AG09319 (cell line): Measurements from ENCODE around the gene TIMM10.
A peak's percentile ranks its signal among the peaks of the same experiment; 100 is the strongest.

Experiments used
- DNase-seq: peaks from one replicate; pipeline ENCODE4 v3.0.0-alpha.2; 2010; ENCODE audit warnings: low read depth; ENCODE audit errors: extremely low read depth
- TF ChIP-seq, protein P1 (sequence below): IDR thresholded peaks from 2 replicates; pipeline ENCODE4 v1.5.1; 2011; ENCODE audit warnings: low read depth, mild to moderate bottlenecking, inconsistent platforms, low read length, moderate library complexity

The TIMM10 gene, protein sequence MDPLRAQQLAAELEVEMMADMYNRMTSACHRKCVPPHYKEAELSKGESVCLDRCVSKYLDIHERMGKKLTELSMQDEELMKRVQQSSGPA

DNA sequence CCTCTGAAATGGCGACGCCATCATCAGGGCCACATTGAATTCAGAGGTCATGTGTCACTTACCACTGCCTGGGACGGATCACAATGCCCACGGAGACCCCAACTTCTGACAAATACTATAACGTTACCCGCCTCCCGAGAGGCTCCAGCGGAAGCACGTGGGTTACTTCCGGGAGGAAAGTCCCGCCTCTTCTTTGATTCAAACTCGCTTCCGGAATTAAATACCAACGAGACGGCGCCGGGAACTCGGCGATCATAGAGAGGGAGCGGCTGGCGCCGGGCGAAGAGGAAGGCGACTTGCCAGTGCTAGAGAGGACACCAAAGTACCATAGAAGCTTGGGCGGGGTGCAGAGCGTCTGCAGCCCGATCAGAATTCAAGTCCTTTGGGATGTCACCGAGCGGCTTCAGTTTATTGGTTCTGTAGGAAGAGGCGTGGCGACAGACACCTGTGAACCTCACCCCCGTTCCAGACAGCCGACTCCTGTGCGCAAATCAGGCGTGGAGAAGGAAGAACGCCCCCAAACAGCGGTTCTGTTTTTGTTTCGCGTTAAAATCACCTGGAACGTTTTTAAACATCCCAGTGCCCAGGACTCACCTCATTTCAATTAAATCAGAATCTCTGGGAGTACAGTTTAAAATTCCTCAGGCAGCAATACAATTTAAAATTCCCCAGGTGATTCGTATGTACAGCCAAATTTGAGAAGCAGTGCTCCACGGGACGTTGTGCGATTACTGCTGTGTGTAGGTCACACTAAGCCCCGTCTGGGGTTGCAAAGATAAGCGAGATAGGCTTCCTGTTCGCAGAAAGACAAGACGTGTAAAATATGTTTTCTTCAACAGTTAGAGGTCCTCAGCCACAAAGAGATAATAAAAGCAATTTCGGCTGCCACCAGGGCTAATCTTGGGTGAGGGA, at the start of gene TIMM10:
TSS of gene TIMM10 (minus strand) at position 159 of the 912 bp plus-strand sequence. CDS start 565 bp downstream, outside the sequence.
- peak; percentile 86 for DNase-seq
- TF ChIP-seq, protein P1, sequence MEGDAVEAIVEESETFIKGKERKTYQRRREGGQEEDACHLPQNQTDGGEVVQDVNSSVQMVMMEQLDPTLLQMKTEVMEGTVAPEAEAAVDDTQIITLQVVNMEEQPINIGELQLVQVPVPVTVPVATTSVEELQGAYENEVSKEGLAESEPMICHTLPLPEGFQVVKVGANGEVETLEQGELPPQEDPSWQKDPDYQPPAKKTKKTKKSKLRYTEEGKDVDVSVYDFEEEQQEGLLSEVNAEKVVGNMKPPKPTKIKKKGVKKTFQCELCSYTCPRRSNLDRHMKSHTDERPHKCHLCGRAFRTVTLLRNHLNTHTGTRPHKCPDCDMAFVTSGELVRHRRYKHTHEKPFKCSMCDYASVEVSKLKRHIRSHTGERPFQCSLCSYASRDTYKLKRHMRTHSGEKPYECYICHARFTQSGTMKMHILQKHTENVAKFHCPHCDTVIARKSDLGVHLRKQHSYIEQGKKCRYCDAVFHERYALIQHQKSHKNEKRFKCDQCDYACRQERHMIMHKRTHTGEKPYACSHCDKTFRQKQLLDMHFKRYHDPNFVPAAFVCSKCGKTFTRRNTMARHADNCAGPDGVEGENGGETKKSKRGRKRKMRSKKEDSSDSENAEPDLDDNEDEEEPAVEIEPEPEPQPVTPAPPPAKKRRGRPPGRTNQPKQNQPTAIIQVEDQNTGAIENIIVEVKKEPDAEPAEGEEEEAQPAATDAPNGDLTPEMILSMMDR: no peak

DNA sequence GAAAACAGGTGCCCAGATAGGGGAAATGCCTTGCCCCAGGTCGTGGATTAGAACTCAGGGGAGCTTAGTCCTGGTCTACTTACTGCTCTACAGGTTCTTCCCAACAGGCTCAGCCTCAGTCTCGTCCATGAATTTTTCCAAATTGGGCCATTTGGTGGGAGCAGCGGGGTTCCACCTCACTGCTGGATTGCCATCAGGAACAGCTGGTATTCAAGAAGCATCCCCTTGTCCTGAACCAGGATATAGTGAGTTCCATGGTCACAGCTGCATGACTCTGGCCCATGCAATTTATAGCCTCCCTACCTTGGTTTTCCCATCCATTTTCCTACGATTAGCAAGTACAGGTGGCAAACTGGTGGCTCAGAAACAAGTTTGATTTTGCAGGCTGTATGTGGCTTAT, 43.5 kb upstream of the TIMM10 start:
- DNase-seq: no peak
- TF ChIP-seq, protein P1: no peak

DNA sequence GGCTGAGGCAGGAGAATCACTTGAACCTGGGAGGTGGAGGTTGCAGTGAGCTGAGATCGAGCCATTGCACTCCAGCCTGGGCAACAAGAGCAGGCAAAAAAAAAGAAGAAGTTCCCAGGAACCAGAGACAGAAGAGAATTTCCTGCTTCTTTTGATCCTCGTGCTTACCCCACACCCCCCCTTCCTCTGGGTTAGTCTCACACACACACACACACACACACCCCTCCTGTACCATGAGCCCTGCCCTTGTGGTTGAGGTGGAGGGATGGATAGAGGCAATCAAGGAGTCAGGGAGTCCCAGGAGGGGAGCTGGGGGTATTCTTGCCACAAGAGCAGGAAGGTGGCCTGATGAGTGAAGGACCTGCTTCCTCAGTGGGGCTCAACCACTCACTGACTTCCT, 41.1 kb upstream of the TIMM10 start:
- no peak for DNase-seq
- TF ChIP-seq, protein P1: no peak

DNA sequence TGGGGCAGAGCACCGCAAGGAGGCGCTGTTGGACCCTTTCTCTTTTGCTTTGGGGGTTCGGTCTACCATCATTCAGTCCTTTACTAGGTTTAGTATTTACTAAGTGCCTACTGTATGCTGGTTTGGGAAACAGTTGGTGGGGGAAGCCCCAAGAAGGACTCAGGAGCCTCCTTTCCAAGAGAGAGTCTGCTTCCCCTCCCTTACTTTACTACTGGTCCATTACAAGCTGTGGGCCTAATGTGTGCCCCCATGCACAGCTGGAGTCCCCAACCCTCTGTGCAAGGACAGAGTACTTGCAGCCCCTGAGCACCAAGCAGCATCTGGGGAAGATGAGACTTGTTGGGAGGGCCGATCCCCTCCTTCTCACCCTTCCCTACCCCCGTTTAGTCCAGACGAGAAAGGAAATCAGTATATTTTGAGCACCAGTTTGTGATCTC, 37.8 kb upstream of the TIMM10 start:
- DNase-seq: peak; percentile 47

DNA sequence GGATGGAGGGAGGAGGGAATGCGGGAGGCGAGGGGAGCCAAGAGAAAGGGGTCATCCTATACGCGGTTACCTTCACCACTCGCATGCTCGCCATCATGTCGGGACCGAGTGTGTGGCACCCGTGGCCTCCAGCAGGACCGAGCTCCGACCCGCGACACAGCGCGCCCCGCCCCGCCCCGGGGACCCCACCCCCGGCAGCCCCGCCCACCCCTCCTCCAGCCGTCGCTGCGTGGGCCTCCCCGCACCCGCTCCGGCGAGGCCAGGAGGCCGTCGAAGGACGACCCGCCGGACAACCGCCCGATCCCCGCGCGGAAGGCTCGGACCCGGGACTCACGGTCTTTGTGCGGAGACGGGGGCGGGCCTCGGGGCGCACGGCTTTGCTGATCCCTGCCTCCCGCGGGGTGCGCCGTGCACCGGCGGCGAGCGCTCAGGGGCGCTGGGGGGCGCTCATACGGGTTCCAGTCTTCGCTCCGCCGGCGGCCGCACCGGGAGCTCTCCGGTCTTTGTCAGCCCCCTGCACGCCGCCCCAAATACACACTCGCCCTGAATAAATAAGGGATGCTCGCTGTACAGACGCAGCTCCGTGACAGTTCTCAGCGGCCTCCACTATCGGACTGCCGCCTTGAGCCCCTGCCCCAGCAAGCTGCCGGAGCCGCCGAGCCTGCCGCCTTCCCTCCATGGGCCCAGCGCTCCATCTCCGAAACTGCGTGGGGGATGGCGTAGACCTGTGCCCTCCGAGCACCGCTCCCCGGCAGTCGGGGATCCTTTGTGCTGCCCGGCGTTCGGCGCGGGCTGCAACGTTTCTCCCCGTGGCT, 37.2 kb upstream of the TIMM10 start, which contains the start of gene UBE2L6:
TSS of gene UBE2L6 (minus strand) at position 158 of the 815 bp plus-strand sequence. CDS start at position 97, 61 bp downstream.
- TF ChIP-seq, protein P1: no peak; the same call in 1 of the 2 replicates

More for the DNA sequence above, 37.8 kb upstream of the TIMM10 start:
- TF ChIP-seq, protein P1: peak; percentile 97

DNA sequence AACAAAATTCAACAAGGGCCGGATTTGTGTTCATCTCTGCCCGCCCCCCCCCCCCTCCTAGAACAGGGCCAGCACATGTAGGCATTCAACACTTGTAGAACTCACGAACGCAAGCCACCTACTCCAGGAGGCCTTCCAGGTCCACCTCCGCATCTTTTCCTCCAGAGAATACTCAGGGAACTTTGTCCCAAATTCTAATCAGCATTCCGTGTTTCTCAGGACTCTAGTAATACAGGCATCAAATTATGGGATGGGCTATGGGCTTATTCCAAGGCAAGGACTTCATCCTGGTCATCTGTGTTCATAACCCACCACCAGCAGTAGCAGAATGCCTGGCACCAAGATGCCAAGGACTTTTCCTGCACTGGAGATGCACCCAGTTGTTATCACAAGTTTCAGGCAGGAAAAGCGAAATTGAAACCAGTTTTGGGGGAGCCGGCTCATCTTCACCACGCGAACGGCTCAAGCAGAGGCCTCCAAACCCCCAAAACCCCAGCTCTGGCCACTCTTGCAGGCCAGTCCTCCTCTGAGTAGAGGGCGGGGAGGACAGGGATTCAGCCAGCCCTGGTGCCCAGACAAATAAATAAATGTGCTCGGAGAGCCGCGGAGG, 36.5 kb upstream of the TIMM10 start:
- TF ChIP-seq, protein P1: no peak
- DNase-seq: no peak

More for the DNA sequence above, 37.2 kb upstream of the TIMM10 start, which contains the start of gene UBE2L6:
- no peak for DNase-seq
